HG03025 (cell line): ENCODE measurements around the gene MPC2.

Experiments
- ATAC-seq: cut with Tn5 transposase; IDR thresholded peaks from one replicate; pipeline ENCODE4 v1.9.1; 2021; ENCODE audit warnings: mild to moderate bottlenecking, moderate library complexity; ENCODE audit not compliant: unreplicated experiment, low FRiP score

MPC2 gene

GRCh38 chr1:167936930-167937708 lies at the start of gene MPC2:
TSS of gene MPC2 (minus strand) at chr1:167937072. CDS start at chr1:167935841, 1,231 bp downstream.
- peak; percentile 8 for ATAC-seq

- ATAC-seq = no peak
Measured at GRCh38 chr1:167984886-167985489, 48.1 kb upstream of the MPC2 start.

GRCh38 chr1:167983797-167984420 lies 47.0 kb upstream of the MPC2 start:
- ATAC-seq = no peak

- no peak for ATAC-seq
Measured at GRCh38 chr1:167981933-167982332, 45.1 kb upstream of the MPC2 start.

GRCh38 chr1:167977245-167977644 lies 40.4 kb upstream of the MPC2 start:
- ATAC-seq = no peak

- no peak for ATAC-seq
Measured at GRCh38 chr1:167974698-167975097, 37.8 kb upstream of the MPC2 start.

- no peak for ATAC-seq
Measured at GRCh38 chr1:167973832-167974231, 37.0 kb upstream of the MPC2 start.

GRCh38 chr1:167968569-167968968 lies 31.7 kb upstream of the MPC2 start:
- ATAC-seq = no peak

- ATAC-seq = no peak
Measured at GRCh38 chr1:167966050-167966449, 29.2 kb upstream of the MPC2 start.

GRCh38 chr1:167964646-167965045 lies 27.8 kb upstream of the MPC2 start:
- ATAC-seq = no peak

- no peak for ATAC-seq
Measured at GRCh38 chr1:167957710-167958109, 20.8 kb upstream of the MPC2 start.

GRCh38 chr1:167955915-167956314 lies 19.0 kb upstream of the MPC2 start:
- no peak for ATAC-seq

GRCh38 chr1:167950569-167950968 lies 13.7 kb upstream of the MPC2 start:
- ATAC-seq = no peak

GRCh38 chr1:167949785-167950184 lies 12.9 kb upstream of the MPC2 start:
- no peak for ATAC-seq

- no peak for ATAC-seq
Measured at GRCh38 chr1:167947733-167948132, 10.9 kb upstream of the MPC2 start.

- no peak for ATAC-seq
Measured at GRCh38 chr1:167943541-167943940, 6.7 kb upstream of the MPC2 start.

GRCh38 chr1:167940264-167940663 lies 3.4 kb upstream of the MPC2 start:
- no peak for ATAC-seq

GRCh38 chr1:167938080-167938636 lies 1.3 kb upstream of the MPC2 start:
- no peak for ATAC-seq

GRCh38 chr1:167937709-167938010 lies 788 bp upstream of the MPC2 start:
- ATAC-seq = no peak

- ATAC-seq = peak; percentile 81
Measured at GRCh38 chr1:167936068-167936929, 573 bp downstream of the MPC2 start, which contains the start of gene DCAF6. TSS of gene DCAF6 (plus strand) at chr1:167936683. CDS start at chr1:167936912, 229 bp downstream.
